Measurements from ENCODE around the gene DENND1C.

DENND1C gene, protein sequence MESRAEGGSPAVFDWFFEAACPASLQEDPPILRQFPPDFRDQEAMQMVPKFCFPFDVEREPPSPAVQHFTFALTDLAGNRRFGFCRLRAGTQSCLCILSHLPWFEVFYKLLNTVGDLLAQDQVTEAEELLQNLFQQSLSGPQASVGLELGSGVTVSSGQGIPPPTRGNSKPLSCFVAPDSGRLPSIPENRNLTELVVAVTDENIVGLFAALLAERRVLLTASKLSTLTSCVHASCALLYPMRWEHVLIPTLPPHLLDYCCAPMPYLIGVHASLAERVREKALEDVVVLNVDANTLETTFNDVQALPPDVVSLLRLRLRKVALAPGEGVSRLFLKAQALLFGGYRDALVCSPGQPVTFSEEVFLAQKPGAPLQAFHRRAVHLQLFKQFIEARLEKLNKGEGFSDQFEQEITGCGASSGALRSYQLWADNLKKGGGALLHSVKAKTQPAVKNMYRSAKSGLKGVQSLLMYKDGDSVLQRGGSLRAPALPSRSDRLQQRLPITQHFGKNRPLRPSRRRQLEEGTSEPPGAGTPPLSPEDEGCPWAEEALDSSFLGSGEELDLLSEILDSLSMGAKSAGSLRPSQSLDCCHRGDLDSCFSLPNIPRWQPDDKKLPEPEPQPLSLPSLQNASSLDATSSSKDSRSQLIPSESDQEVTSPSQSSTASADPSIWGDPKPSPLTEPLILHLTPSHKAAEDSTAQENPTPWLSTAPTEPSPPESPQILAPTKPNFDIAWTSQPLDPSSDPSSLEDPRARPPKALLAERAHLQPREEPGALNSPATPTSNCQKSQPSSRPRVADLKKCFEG

GRCh38 chr19:6481541-6482342 is at the start of gene DENND1C:
Gene DENND1C (minus strand): TSS chr19:6481787. CDS start chr19:6481695, 92 bp downstream.
- DNase-seq, result no peak

GRCh38 chr19:6530386-6531162 is 49.0 kb upstream of the DENND1C start, which contains the start of gene TNFSF9:
Gene TNFSF9 (plus strand): TSS chr19:6531026. CDS start chr19:6531037, 11 bp downstream.
- DNase-seq, result peak; percentile 80

DNA sequence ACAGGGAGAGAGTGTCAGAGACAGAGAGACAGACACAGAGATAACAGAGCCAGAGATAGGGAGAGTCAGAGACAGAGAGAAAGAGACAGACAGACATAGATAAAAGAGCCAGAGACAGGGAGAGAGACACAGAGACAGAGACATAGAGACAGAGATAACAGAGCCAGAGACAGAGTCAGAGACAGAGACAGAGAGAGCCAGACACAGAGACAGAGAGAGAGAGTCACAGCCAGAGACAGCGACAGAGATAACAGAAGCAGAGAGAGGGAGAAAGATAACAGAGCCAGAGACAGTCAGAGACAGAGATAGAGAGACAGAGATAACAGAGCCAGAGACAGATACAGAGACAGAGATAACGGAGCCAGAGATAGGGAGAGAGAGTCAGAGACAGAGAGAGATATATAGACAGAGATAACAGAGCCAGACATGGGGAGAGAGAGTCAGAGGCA is 48.4 kb upstream of the DENND1C start:
- DNase-seq, result no peak

- no peak for DNase-seq
Measured at GRCh38 chr19:6529351-6529750, 47.8 kb upstream of the DENND1C start.

DNA sequence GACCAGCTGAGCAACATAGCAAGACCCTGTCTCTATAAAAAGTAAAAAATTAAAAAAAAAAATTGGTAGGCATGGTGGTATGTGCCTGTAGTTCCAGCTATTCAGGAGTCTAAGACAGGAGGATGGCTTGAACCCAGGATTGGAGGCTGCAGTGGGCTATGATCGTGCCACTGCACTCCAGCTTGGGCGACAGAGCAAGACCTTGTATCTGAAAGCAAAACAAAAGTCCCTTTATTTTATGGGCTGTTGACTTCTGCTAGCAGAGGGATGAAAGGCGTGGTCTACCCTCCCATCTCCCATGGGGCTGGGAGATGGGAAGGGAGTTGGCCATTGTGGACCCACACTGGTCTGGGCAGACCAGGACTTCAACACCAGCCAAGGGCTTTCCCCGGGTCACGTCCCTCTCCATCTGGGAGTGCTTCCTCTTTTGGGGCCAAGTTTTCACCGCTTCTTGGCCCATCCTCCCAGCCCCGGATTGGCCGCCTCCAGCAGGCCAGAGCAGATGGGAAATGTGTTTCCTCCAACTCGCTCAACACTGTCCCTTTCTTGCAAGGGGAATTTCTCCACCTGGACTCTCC is 47.0 kb upstream of the DENND1C start:
- DNase-seq, result no peak

DNA sequence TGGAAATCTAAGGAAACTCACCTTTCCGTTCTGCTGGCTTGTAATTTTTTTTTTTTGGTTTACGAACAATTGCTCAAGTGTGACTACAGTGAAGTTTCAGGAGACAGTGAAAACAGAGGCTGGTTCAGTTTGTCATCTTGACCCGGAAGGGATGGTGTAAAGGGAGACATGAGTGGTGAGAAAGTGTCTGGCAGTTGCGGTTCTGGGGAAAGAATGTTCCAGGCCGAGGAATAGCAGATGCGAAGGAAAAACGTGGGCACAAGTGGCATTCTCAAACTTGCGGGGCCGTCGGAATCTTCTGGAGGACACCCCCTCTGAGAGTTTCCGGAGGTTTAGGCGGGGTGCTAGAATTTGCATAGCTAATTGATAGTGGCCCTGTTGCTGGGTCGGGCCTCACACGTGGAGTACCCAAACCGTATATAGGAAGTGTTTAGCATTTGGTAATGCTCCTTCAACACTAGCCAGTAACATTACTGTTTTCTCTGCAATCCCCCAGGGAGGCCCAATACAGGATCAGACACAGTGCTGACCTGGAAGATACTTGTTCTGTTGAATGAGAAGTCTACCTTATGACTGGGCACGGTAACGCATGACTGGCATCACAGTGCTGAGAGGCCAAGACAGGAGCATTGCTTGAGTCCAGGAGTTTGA is 46.4 kb upstream of the DENND1C start:
- DNase-seq, result no peak

- no peak for DNase-seq
Measured at GRCh38 chr19:6524311-6524710, 42.7 kb upstream of the DENND1C start.

DNA sequence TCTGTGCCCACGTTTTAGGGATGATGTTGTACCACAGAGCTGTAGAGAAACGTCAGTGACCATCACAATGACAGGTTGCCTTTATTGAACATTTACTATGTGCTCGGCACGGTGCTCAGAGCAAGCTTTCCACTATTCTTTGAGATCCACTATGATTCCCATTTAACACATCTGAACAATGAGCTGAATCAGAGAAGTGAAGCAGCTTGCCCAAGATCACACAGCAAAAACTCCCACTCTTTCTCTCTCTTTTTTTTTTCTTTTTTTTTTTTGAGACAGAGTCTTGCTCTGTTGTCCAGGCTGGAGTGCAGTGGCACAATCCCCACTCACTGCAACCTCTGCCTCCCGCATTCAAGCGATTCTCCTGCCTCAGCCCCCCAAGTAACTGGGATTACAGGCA is 41.1 kb upstream of the DENND1C start:
- DNase-seq, result no peak

DNA sequence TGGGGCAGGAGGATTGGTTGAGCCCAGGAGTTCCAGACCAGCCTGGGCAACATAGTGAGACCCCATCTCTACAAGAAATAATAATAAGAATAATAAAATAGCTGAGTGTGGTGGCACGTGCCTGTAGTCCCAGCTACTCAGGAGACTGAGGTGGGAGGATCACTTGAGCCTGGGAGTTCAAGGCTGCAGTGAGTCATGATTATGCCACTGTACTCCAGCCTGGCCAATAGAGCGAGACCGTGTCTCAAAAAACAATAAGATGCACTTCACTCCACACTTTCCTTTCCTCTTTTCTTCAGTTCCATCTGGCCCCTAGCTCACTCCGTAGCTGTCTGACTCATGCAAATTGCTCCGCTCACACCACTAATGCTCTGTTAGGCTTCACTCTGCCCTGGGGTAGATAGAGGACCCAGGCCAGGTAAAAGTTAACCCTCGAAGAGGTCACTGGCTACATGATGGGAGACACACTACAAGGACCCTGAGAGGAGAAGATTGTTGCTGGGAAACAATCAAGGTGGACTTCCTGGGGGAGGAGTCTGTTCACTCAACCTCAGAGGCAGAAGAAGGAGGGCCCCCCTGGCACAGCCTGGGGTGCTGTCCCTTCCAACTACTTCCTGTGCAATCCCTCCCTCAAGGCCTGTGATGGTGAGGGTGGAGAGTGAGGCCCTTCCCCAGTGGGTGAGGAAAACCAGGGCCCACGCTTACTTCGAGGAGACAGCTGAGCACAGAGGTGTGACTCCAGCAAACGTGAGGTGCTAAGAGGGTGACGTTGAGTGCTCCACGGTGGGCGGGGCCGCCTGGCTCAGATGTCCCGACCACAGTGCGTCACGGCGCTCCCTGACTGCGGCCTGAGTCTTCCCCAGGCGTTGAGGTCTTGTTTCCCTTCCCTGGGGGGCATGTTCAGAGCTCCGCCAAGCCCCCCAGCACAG is 40.4 kb upstream of the DENND1C start:
- DNase-seq, result peak; percentile 62

- DNase-seq, result peak; percentile 71
Measured at GRCh38 chr19:6519289-6519688, 37.7 kb upstream of the DENND1C start.

GRCh38 chr19:6518145-6518911 is 36.7 kb upstream of the DENND1C start:
- no peak for DNase-seq

DNA sequence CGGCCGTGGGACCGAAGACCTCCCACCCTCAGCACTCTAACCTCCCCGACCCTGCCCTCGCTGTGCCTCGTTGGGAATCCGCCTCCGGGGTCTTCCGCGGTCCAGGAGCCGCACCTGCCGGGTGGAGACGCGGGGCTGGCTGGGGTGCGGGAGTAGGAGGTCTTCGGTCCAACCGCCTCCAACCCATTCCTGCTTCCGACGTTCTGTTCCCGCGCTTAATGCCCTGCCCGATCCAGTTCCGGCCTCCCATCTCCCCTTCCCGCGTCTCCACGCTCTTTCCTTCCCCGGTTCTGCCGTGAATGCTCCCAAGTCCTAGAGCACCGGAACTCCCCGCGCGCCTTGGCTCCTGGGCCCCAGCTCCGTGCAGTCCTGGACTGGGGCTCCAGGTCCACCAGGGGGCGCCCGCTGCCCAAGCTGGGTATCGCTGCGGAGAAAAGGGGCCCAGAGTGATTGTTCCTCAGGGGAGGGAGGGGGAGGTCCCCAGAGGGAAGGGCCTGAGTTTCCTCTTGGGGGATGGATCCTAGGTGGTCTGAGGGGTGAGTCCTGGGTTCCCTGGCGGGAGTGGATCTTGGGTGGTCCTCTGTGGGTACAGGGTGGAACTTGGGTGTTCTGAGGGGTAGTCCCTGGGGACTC is 35.2 kb upstream of the DENND1C start:
- peak; percentile 80 for DNase-seq

GRCh38 chr19:6516018-6516658 is 34.6 kb upstream of the DENND1C start:
- peak; percentile 95 for DNase-seq

DNA sequence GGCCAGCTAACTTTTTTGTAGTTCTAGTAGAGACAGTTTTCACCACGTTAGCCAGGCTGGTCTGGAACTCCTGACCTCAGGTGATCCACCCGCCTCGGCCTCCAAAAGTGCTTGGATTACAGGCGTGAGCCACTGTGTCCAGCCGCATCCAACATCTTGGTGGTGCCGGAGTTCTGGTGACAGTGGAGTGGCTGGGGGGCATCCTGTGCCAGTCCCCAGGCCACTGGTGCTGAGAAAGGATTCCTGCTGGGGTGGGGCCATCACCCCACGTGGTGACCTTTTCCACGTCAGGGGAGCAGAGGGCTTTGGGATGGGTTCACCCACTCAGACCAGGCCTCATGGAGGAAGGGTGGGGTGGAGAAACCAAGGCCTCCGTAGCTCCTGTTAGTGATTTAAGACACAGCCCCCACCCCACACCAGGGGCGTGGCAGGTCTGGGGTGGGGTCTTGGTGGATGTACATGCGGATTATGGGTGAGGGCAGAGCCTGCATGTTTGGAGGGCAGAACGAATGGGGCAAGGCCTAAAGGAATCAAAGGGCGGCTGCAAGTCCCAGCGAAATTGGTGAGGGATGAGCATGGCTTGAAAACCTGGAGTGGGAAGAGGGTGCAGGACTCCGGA is 33.4 kb upstream of the DENND1C start:
- no peak for DNase-seq

DNA sequence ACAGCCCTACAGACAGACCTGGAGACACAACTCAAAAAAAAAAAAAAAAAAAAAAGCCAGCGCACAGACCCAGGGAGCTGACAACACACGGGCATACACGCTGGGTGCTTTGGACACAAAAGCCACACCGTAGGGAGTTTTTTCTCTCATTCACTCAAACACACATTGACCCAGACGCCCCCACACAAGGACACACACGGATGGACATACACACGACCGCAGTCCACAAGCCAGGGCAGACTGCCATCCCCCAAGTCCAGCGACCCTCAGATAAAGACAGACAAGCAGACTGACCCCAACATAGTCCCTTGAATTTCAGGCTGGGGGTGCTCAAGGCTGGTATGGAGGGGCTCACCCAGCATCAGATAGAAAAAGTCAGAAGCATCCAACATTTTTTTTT is 32.5 kb upstream of the DENND1C start:
- DNase-seq, result no peak

DNA sequence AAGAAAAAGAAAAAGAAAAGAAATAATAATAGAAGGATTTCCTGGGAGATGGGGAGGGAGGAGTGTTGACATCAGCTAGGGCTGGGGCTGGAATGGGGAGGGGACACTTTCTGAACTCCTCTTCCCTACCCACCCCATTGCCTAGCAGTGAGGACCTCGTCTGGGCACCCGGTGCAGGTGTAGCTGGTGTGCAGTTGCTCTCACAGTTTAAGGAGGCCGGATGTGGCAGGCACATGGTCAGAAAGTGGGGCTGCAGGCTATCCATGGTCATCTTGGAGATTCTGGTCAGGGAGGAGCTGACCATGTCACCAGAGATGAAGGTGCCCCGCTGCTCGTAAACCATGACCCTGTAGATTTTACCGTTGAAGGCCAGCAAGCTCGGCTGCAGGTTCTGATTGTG is 29.0 kb upstream of the DENND1C start:
- no peak for DNase-seq

DNA sequence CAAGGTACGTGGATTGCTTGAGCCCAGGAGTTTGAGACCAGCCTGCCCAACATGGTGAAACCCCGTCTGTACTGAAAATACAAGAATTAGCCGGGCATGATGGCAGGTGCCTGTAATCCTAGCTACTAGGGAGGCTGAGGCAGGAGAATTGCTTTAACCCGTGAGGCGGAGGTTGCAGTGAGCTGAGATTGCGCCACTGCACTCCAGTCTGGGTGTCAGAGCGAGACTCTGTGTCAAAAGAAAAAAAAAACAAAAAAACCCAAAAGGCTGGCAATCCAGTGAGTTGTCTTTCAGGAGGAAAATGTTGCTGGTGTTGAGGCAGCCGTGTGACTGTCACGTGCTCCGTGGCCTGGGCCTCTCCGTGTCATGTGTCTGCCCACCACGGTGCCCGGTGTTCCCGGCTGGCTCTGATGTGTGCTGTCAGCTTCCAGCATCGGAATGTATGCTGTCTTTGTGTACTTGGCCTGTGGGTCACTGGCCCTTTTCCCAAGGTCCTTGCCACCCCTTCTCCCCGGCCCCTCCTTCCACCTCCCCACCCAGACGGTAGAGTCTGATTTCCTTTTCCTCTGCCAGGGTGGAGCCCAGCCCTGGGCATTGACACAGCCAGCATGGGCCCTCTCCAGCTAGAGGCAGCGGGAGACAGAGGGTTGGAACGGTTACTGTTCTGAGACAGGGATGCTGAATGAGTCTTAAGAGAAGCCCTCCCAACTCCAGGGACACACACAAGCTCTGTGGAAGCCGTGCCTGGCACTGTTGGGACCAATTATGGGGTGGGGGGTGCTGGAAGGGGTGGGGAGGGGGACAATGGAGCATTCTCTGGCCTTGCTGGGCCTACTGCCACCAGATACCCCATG is 27.8 kb upstream of the DENND1C start:
- no peak for DNase-seq

Data from NCI-H226 (cell line).